Measurements from ENCODE around the gene TRIM46. TPM values are rescaled to one million over a fixed set of nuclear protein-coding genes. Genes with fewer than 3 reads are reported as not detected.

Gene TRIM46
- total and polyA plus RNA-seq, 2 of the 13 experiments (the other 11 are each of a cell fraction or from before 2014, with no cell fraction given) = 0.04 to 0.09 TPM

DNA sequence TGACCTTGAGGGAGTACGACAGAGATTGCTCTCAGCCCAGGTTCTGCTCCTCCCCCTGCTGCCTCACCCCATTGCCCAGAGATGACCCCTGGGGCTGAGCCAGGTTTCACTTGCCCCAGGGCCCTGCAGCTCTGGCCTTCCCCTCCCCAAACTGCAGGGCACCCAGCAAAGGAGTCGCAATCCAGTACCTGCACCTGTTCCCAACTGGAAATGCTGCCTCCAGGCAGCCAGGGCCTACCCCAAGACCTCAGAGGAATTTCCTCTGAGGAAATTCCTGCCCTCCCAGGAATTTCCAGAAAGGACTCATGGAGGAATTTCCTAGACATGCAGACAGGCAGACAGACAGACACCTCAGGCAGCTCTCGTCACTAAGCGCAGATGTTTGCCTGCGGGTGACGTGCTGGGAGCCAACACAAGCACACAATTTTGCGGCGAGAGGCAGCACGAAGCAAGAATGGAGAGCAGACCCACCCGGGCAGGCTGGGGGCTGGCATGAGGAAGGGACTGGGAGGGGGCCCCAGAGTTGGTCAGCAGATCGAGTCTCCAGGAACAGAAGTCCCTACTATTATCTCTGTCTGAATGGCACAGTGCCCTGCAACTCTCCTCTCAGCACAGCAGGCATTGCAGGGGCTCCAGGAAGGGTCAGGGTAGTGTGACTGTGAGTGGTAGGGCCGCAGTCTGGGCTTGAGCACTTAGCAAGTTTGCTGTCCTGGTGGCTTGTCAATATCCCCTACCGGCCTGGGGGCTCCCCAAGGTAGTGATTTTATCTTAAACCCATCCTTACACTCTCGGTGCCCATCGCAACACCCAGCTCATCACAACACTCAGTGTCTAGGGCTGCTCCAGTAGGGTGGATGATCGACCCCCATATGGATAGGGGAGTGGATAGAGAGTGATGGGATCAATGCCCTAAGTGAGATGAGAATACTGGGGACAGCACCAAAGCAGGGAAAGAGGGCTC is 48.9 kb upstream of the TRIM46 start (continued):
- 0 out of 2 replicates have a peak, but pooled peaks have one; percentile 49 for TF ChIP-seq PHF21A (CRISPR knock-in tag; IDR thresholded peaks at IDR 0.05)
- 0 out of 2 replicates have a peak, but pooled peaks have one; percentile 17 for TF ChIP-seq HNF4A (CRISPR knock-in tag; IDR thresholded peaks at IDR 0.05)
- TF ChIP-seq SMARCC2 (IDR thresholded peaks at IDR 0.05) = no peak
- peak; percentile 19; the same call in 1 of the 2 replicates for TF ChIP-seq RXRB (CRISPR knock-in tag; IDR thresholded peaks at IDR 0.05; ENCODE audit: borderline replicate concordance)
- TF ChIP-seq, protein P1, sequence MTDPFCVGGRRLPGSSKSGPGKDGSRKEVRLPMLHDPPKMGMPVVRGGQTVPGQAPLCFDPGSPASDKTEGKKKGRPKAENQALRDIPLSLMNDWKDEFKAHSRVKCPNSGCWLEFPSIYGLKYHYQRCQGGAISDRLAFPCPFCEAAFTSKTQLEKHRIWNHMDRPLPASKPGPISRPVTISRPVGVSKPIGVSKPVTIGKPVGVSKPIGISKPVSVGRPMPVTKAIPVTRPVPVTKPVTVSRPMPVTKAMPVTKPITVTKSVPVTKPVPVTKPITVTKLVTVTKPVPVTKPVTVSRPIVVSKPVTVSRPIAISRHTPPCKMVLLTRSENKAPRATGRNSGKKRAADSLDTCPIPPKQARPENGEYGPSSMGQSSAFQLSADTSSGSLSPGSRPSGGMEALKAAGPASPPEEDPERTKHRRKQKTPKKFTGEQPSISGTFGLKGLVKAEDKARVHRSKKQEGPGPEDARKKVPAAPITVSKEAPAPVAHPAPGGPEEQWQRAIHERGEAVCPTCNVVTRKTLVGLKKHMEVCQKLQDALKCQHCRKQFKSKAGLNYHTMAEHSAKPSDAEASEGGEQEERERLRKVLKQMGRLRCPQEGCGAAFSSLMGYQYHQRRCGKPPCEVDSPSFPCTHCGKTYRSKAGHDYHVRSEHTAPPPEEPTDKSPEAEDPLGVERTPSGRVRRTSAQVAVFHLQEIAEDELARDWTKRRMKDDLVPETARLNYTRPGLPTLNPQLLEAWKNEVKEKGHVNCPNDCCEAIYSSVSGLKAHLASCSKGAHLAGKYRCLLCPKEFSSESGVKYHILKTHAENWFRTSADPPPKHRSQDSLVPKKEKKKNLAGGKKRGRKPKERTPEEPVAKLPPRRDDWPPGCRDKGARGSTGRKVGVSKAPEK (CRISPR knock-in tag; IDR thresholded peaks at IDR 0.05; ENCODE audit: borderline replicate concordance) = peak; percentile 50; the same call in 1 of the 2 replicates
- peak; percentile 68; the same call in 1 of the 2 replicates for TF ChIP-seq HIVEP1 (CRISPR knock-in tag; IDR thresholded peaks at IDR 0.05)
- TF ChIP-seq, protein P2, sequence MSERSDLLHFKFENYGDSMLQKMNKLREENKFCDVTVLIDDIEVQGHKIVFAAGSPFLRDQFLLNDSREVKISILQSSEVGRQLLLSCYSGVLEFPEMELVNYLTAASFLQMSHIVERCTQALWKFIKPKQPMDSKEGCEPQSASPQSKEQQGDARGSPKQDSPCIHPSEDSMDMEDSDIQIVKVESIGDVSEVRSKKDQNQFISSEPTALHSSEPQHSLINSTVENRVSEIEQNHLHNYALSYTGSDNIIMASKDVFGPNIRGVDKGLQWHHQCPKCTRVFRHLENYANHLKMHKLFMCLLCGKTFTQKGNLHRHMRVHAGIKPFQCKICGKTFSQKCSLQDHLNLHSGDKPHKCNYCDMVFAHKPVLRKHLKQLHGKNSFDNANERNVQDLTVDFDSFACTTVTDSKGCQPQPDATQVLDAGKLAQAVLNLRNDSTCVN (CRISPR knock-in tag; IDR thresholded peaks at IDR 0.05; ENCODE audit: borderline replicate concordance) = no peak
- peak; percentile 83 for TF ChIP-seq RXRA (CRISPR knock-in tag; IDR thresholded peaks at IDR 0.05)
- TF ChIP-seq EP300 (IDR thresholded peaks at IDR 0.05; ENCODE audit: low read depth in 2 of 2, low read length in 2 of 2) = peak in 1 of 2 experiments; percentile 42; a peak in 1 of 4 replicates
- TF ChIP-seq EP300 (CRISPR knock-in tag; IDR thresholded peaks at IDR 0.05; ENCODE audit: borderline replicate concordance) = no peak
- no peak for TF ChIP-seq LCORL (IDR thresholded peaks at IDR 0.05)
- TF ChIP-seq LCORL (CRISPR knock-in tag; IDR thresholded peaks at IDR 0.05) = peak; percentile 50; the same call in 1 of the 2 replicates
- TF ChIP-seq SKI (IDR thresholded peaks at IDR 0.05; ENCODE audit: partially characterized antibody) = peak; percentile 16
- TF ChIP-seq BCL6 (CRISPR knock-in tag; IDR thresholded peaks at IDR 0.05) = peak; percentile 81
- TF ChIP-seq, protein P3, sequence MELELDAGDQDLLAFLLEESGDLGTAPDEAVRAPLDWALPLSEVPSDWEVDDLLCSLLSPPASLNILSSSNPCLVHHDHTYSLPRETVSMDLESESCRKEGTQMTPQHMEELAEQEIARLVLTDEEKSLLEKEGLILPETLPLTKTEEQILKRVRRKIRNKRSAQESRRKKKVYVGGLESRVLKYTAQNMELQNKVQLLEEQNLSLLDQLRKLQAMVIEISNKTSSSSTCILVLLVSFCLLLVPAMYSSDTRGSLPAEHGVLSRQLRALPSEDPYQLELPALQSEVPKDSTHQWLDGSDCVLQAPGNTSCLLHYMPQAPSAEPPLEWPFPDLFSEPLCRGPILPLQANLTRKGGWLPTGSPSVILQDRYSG (CRISPR knock-in tag; IDR thresholded peaks at IDR 0.05) = no peak
- peak; percentile 12 for TF ChIP-seq HOXA3 (CRISPR knock-in tag; IDR thresholded peaks at IDR 0.05)
- TF ChIP-seq GFI1 (CRISPR knock-in tag; IDR thresholded peaks at IDR 0.05; ENCODE audit: borderline replicate concordance) = peak; percentile 63; the same call in 1 of the 2 replicates
- TF ChIP-seq TARDBP (CRISPR knock-in tag; IDR thresholded peaks at IDR 0.05) = 0 out of 2 replicates have a peak, but pooled peaks have one; percentile 10
- TF ChIP-seq POLR2AphosphoS5 (IDR thresholded peaks at IDR 0.05; ENCODE audit: low read depth, low read length) = no peak
- TF ChIP-seq HDAC1 (CRISPR knock-in tag; IDR thresholded peaks at IDR 0.05) = no peak
- TF ChIP-seq, protein P4, sequence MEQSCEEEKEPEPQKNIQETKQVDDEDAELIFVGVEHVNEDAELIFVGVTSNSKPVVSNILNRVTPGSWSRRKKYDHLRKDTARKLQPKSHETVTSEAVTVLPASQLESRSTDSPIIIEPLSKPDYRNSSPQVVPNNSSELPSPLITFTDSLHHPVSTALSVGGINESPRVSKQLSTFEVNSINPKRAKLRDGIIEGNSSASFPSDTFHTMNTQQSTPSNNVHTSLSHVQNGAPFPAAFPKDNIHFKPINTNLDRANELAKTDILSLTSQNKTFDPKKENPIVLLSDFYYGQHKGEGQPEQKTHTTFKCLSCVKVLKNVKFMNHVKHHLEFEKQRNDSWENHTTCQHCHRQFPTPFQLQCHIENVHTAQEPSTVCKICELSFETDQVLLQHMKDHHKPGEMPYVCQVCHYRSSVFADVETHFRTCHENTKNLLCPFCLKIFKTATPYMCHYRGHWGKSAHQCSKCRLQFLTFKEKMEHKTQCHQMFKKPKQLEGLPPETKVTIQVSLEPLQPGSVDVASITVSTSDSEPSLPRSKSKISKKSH (CRISPR knock-in tag; IDR thresholded peaks at IDR 0.05; ENCODE audit: borderline replicate concordance) = 0 out of 2 replicates have a peak, but pooled peaks have one; percentile 53
- 0 out of 2 replicates have a peak, but pooled peaks have one; percentile 7 for TF ChIP-seq KMT2A (CRISPR knock-in tag; IDR thresholded peaks at IDR 0.05)
